ENCODE measurements around the gene B3GNT4. TPM values are rescaled to one million over a fixed set of nuclear protein-coding genes. Genes with fewer than 3 reads are reported as not detected.
"Not testable (repeated sequence)": the region's sequence is repeated elsewhere in the genome, so short reads cannot be mapped to it uniquely, and the experiment has no call there.

Gene B3GNT4
- total RNA-seq, 1 donor from 2014 or later = 7.2 TPM

- DNase-seq = no peak
Measured at GRCh38 chr12:122189626-122190475, 13.7 kb upstream of the B3GNT4 start.

- DNase-seq = no peak
Measured at GRCh38 chr12:122190842-122191668, 12.5 kb upstream of the B3GNT4 start.

DNA sequence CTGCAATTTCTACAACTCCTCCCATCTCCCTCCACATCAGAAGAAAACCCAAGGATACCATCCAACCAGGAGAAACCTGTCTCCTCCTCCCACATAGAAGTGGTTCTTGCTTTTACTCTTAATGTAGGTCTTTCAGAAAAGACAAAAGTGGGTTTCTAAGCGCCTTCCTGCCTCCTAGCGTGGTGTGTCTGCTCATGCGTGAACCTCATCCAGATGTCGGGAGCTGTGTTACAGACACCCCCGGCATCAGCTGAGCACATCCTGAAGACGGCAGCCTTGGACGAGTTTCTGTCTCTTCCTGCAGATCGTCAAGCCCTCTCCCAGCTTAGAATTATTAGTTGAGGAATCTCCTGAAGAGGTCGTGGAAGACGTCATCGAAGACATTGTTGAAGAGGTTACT, 11.1 kb upstream of the B3GNT4 start:
- no peak for DNase-seq

DNA sequence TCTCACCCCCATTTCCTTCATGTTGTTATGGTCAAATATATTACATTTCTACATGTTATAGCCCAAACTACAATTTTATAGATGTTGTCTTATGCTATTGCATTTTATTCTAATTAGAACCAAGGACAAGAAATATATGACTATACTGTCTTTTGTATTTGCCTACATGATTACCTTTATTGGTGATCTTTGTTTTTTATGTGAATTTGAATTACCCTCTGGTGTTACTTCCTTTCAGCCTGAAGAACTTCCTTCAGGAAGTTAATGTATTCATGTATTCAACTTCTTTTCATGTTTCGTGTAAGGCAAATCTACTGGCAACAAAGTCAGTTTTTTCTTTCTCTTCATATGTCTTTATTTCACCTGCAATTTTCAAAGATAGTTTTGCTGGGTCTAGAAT, 8.7 kb upstream of the B3GNT4 start:
- DNase-seq = no peak

GRCh38 chr12:122195405-122195804, 8.1 kb upstream of the B3GNT4 start:
- DNase-seq = no peak

GRCh38 chr12:122197612-122197966, 5.9 kb upstream of the B3GNT4 start:
- DNase-seq = no peak

- DNase-seq = no peak
Measured at GRCh38 chr12:122199484-122200355, 3.8 kb upstream of the B3GNT4 start.

DNA sequence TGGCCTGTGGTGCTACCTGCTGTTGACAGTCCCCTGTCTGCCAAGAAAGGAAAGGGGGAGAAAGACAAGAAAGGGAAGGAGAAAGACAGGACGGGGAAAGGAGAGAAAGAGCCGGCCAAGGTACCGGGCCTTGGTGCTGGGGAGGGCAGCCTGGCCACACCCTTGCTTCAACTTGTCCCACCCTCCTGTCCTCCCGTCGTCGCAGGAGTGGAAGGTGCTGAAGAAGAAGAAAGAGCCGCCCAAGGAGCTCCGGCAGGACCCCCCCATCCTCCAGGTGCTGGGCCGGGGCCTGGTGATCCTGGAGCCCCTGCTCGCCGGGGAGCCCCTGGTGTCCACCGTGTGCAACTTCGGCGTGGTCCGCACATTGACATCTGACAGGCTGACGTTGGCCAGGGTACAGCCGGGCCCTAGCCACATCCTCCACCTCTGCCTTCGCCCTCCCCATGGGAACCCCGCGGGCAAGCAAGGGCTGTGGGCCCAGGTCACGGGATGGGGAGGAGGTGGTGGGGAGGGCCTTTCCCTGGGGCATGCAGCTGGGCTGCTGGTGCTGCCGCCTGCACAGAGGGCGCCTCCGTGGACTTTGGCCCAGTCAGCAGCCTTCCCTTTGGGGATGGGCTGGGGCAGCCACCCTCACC, 2.9 kb upstream of the B3GNT4 start:
- no peak for DNase-seq

GRCh38 chr12:122201381-122201780, 2.1 kb upstream of the B3GNT4 start:
- no peak for DNase-seq

- DNase-seq = no peak
Measured at GRCh38 chr12:122202017-122202416, 1.5 kb upstream of the B3GNT4 start.

GRCh38 chr12:122202811-122203210, 698 bp upstream of the B3GNT4 start:
- DNase-seq = not testable (repeated sequence)

- DNase-seq = no peak
Measured at GRCh38 chr12:122204167-122205052, 901 bp downstream of the B3GNT4 start.

GRCh38 chr12:122205053-122205925, 1.8 kb downstream of the B3GNT4 start:
- no peak for DNase-seq

DNA sequence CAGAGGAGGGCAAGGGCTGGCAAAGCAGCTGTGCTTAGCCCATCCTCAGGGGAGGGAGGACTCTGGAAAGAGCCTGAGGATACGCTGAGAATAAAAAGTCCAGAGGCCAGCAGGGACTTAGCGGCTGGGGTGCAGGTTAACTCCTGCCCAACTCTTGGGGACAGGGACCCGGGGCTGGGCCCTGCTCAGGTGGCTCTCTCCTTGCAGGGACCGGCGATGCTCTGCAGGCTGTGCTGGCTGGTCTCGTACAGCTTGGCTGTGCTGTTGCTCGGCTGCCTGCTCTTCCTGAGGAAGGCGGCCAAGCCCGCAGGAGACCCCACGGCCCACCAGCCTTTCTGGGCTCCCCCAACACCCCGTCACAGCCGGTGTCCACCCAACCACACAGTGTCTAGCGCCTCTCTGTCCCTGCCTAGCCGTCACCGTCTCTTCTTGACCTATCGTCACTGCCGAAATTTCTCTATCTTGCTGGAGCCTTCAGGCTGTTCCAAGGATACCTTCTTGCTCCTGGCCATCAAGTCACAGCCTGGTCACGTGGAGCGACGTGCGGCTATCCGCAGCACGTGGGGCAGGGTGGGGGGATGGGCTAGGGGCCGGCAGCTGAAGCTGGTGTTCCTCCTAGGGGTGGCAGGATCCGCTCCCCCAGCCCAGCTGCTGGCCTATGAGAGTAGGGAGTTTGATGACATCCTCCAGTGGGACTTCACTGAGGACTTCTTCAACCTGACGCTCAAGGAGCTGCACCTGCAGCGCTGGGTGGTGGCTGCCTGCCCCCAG, 2.8 kb downstream of the B3GNT4 start:
- DNase-seq = no peak

- no peak for DNase-seq
Measured at GRCh38 chr12:122206976-122207375, 3.5 kb downstream of the B3GNT4 start.

DNA sequence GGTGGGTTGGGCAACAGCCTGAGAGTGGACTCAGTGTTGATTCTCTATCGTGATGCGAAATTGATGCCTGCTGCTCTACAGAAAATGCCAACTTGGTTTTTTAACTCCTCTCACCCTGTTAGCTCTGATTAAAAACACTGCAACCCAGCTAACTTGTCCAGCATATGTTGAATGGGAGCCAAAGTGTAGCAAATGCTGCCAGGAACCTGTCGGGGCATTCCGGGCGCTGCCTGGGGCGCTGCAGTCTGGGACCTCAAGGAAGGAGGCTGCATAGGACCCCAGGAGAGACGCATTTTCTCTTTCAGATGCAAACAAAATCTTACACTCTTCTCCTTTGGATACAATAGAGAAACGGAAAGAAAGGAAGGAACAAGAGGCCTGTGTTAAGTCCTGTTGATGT, 3.9 kb downstream of the B3GNT4 start:
- no peak for DNase-seq

GRCh38 chr12:122208073-122208820, 4.7 kb downstream of the B3GNT4 start:
- no peak for DNase-seq

GRCh38 chr12:122215771-122216170, 12.3 kb downstream of the B3GNT4 start:
- no peak for DNase-seq

Measured in occipital lobe (tissue), 2 donors.